Gastrocnemius medialis (tissue), 4 donors: Measurements from ENCODE around the gene LCE3C. TPM values are rescaled to one million over a fixed set of nuclear protein-coding genes. Genes with fewer than 3 reads are reported as not detected.
"Not testable (repeated sequence)": the region's sequence is repeated elsewhere in the genome, so short reads cannot be mapped to it uniquely, and the experiment has no call there.

ENCODE experiments used
- ATAC-seq, 2 donors: fragments of 150-250 bp; one replicate each; pipeline ENCODE4 v1.9.1; 2016
- DNase-seq, 2 donors: peaks; one replicate each; pipeline ENCODE4 v3.0.0-alpha.2; 2019
- H3K27ac ChIP-seq, 4 donors: fragments of 200-600 bp; sonication (generic); 1 replicate in 1 of 4; 2 replicates in 3 of 4; pipeline ENCODE4 v1.5.1; 2016 to 2018; ENCODE audit warnings: mild to moderate bottlenecking in 2 of 4, moderate library complexity in 1 of 4
- H3K27me3 ChIP-seq, 3 donors: fragments of 200-600 bp; sonication (generic) in 2 of 3; 1 replicate in 1 of 3; 2 replicates in 2 of 3; pipeline versions ENCODE4 v1.5.1 to v1.6.0; 2016 to 2019; ENCODE audit warnings: mild to moderate bottlenecking in 1 of 3, moderate library complexity in 1 of 3
- H3K36me3 ChIP-seq, 2 donors: fragments of 200-600 bp; sonication (generic) in 1 of 2; one replicate each; pipeline ENCODE4 v1.5.1; 2017 to 2018
- H3K4me1 ChIP-seq, 2 donors: fragments of 200-600 bp; sonication (generic) in 1 of 2; one replicate each; pipeline ENCODE4 v1.5.1; 2016 to 2017; ENCODE audit warnings: mild to moderate bottlenecking in 2 of 2
- H3K4me3 ChIP-seq, 4 donors: fragments of 200-600 bp; sonication (generic) in 3 of 4; 1 replicate in 1 of 4; 2 replicates in 3 of 4; pipeline ENCODE4 v1.5.1; 2016 to 2019; ENCODE audit warnings: mild to moderate bottlenecking in 2 of 4
- H3K9me3 ChIP-seq, 3 donors: fragments of 200-600 bp; sonication (generic) in 2 of 3; 1 replicate in 1 of 3; 2 replicates in 2 of 3; pipeline ENCODE4 v1.5.1; 2016 to 2019
- POLR2A ChIP-seq, 2 donors: fragments of 450-650 bp; IDR thresholded peaks; one replicate each; pipeline ENCODE4 v1.6.1; 2017; ENCODE audit warnings: antibody characterized with exemption in 2 of 2, mild to moderate bottlenecking in 2 of 2, moderate library complexity in 2 of 2
- in situ Hi-C, 4 donors: fragments of 200-750 bp; cut with MboI; loops; one replicate each; pipeline versions ENCODE4 v1.15.0 to v1.8.0; 2017; ENCODE audit warnings: low sequenced_read_pairs in 4 of 4
- intact Hi-C: fragments of 100-400 bp; cut with DNase I; formaldehyde crosslinking; loops from one replicate; pipeline ENCODE4 v1.15.1; 2023; ENCODE audit warnings: low total_unique reads
- total RNA-seq, 4 donors: library from RNA; depleted of rRNA; stranded (reverse); fragments of >200 nt; gene quantifications; one replicate each; pipeline versions ENCODE4 v1.1.0 to v1.2.3, GENCODE V29; 2016
- TF ChIP-seq, protein P1 (sequence below), 5 experiments: fragments of 450-650 bp in 3 of 5; fragments of 200-600 bp in 2 of 5; sonication (generic) in 2 of 5; IDR thresholded peaks in 4 of 5; conservative IDR thresholded peaks in 1 of 5; 1 replicate in 4 of 5; 2 replicates in 1 of 5; pipeline ENCODE4 v1.5.1; 2016 to 2019; ENCODE audit warnings: antibody characterized with exemption in 5 of 5, mild to moderate bottlenecking in 3 of 5, moderate library complexity in 3 of 5

LCE3C gene
- total RNA-seq, 4 donors from 2014 or later = not detected

- in situ Hi-C loops (loop anchor here in 1 of 4 donors (10.0 kb wide), 1 partner anchor 48 kb away; the partner anchor contains the start of gene LCE3A), intact Hi-C loops (no loop called here)
These were observed 22.9 kb upstream of the LCE3C start for GRCh38 chr1:152577168-152577567.

GRCh38 chr1:152579526-152579925 lies 20.5 kb upstream of the LCE3C start:
- in situ Hi-C loops = loop anchor here in 1 of 4 donors (10.0 kb wide), 1 partner anchor 45 kb away; the partner anchor contains the start of gene LCE3A
- H3K27me3 ChIP-seq, H3K36me3 ChIP-seq, H3K4me1 ChIP-seq, DNase-seq, intact Hi-C loops, H3K27ac ChIP-seq, H3K9me3 ChIP-seq, H3K4me3 ChIP-seq, ATAC-seq: not testable (repeated sequence)

More at GRCh38 chr1:152577168-152577567, 22.9 kb upstream of the LCE3C start:
- H3K4me3 ChIP-seq = no peak overlapping the region
- ATAC-seq (no peak), DNase-seq (no peak)
- no peaks in the 10 kb centered on the region for H3K4me1 ChIP-seq
- H3K36me3 ChIP-seq = no peaks in the 10 kb centered on the region
- no peaks in the 10 kb centered on the region for H3K27me3 ChIP-seq
- H3K9me3 ChIP-seq = no peaks in the 10 kb centered on the region
- TF ChIP-seq, protein P1, sequence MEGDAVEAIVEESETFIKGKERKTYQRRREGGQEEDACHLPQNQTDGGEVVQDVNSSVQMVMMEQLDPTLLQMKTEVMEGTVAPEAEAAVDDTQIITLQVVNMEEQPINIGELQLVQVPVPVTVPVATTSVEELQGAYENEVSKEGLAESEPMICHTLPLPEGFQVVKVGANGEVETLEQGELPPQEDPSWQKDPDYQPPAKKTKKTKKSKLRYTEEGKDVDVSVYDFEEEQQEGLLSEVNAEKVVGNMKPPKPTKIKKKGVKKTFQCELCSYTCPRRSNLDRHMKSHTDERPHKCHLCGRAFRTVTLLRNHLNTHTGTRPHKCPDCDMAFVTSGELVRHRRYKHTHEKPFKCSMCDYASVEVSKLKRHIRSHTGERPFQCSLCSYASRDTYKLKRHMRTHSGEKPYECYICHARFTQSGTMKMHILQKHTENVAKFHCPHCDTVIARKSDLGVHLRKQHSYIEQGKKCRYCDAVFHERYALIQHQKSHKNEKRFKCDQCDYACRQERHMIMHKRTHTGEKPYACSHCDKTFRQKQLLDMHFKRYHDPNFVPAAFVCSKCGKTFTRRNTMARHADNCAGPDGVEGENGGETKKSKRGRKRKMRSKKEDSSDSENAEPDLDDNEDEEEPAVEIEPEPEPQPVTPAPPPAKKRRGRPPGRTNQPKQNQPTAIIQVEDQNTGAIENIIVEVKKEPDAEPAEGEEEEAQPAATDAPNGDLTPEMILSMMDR (IDR thresholded peaks at IDR 0.05 in 4 of 5, conservative IDR thresholded peaks at IDR 0.05 in 1 of 5) = no peak
- no peak for TF ChIP-seq POLR2A (IDR thresholded peaks at IDR 0.05)
- no peak overlapping the region for H3K27ac ChIP-seq

DNA sequence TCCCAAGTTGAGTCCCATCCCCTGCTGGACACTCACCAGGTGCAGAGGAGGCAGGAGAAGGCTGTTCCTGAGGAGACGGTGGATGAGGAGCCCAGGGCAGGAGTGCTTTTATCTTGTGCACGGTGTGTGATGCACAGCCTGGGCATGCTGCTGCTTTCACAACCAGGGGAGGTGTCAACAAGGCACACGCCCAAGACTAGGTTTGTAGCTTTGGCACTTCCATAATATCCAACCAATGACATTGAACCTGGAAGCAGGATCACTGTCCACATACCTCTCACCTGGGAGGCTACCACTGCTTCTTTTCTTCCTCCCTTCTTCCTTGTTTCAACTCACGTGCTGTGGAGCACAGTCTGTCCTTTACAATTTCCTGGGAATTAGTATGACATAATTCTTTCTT lies 19.6 kb upstream of the LCE3C start, which contains the start of gene LCE3D:
Gene LCE3D, minus strand, starts transcription at position 84 of the 400 bp plus-strand sequence. CDS start 580 bp downstream, outside the sequence.
- intact Hi-C loops = loop anchor here (5.0 kb wide), 1 partner anchor 37 kb away; no protein-coding TSS in a partner anchor
- TF ChIP-seq, protein P1 (IDR thresholded peaks at IDR 0.05 in 4 of 5, conservative IDR thresholded peaks at IDR 0.05 in 1 of 5) = no peak
- TF ChIP-seq POLR2A (IDR thresholded peaks at IDR 0.05) = no peak
- no peaks in the 10 kb centered on the region for H3K36me3 ChIP-seq
- H3K4me3 ChIP-seq = no peak within 1 kb of the TSS
- ATAC-seq (no peak), DNase-seq (no peak)
- no peaks in the 10 kb centered on the region for H3K4me1 ChIP-seq
- no peaks in the 10 kb centered on the region for H3K27me3 ChIP-seq
- H3K9me3 ChIP-seq = no peaks in the 10 kb centered on the region
- H3K27ac ChIP-seq = no peak within 1 kb of the TSS
- in situ Hi-C loops = no loop called here

DNA sequence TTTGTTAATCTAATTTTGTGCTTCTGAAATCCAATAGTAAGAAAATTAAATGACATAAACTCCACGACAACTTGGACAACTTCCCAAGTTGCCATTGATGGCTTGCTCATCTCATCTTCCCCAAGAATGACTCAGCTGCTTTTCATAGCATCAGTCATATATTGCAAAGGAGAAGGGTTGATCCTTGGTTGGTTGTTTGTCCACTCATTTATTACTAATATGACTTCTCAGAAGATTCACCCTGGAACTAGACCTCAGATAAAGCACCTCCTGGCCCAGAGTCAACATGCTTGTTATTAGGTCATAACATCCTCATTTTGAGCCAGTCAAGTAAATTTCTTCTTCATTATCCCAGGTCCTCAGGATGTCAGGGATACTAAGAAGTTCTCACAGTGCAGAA lies 17.4 kb upstream of the LCE3C start:
- H3K27ac ChIP-seq = no peak overlapping the region
- H3K9me3 ChIP-seq = no peaks in the 10 kb centered on the region
- no peak for TF ChIP-seq POLR2A (IDR thresholded peaks at IDR 0.05)
- TF ChIP-seq, protein P1 (IDR thresholded peaks at IDR 0.05 in 4 of 5, conservative IDR thresholded peaks at IDR 0.05 in 1 of 5) = no peak
- H3K36me3 ChIP-seq = no peaks in the 10 kb centered on the region
- no peak overlapping the region for H3K4me3 ChIP-seq
- DNase-seq (no peak), ATAC-seq (no peak)
- intact Hi-C loops (loop anchor here (5.0 kb wide), 1 partner anchor 35 kb away; no protein-coding TSS in a partner anchor), in situ Hi-C loops (no loop called here)
- no peaks in the 10 kb centered on the region for H3K4me1 ChIP-seq
- H3K27me3 ChIP-seq = no peaks in the 10 kb centered on the region

DNA sequence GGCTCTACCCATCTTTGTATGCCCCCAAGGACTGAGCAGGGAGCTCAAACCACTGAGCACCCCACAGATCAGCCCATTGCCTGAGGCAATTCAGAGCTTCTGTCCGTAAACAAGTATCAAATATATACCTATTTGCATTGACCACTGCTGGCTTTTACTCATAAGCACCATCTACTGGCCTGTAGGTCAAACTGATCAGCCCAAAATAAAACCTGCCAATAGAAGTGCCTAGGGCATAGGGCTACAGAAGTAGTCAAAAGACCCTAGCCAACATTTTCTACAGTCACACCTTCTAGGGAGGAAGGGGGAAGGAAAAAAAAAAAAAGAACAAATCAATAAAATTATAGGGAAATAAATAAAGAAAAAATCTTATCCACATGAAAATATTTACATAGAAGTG lies 14.4 kb upstream of the LCE3C start:
- in situ Hi-C loops = no loop called here
- DNase-seq (no peak), ATAC-seq (no peak)
- no peak overlapping the region for H3K27ac ChIP-seq
- H3K9me3 ChIP-seq = no peaks in the 10 kb centered on the region
- no peaks in the 10 kb centered on the region for H3K36me3 ChIP-seq
- TF ChIP-seq, protein P1 (IDR thresholded peaks at IDR 0.05 in 4 of 5, conservative IDR thresholded peaks at IDR 0.05 in 1 of 5) = no peak
- H3K4me3 ChIP-seq = no peak overlapping the region
- H3K27me3 ChIP-seq = no peaks in the 10 kb centered on the region
- intact Hi-C loops = no loop called here
- no peaks in the 10 kb centered on the region for H3K4me1 ChIP-seq
